Hepatocyte (in vitro differentiated cells): Measurements from ENCODE around the gene STIM1. TPM values are rescaled to one million over a fixed set of nuclear protein-coding genes. Genes with fewer than 3 reads are reported as not detected.

Experiments
- DNase-seq: peaks from one replicate; pipeline ENCODE4 v3.0.0-alpha.2; 2016; ENCODE audit warnings: low spot score
- H2AFZ ChIP-seq: fragments of 200-600 bp; sonication (generic); 2 replicates; pipeline ENCODE4 v1.6.0; 2016; ENCODE audit warnings: antibody characterized with exemption, mild to moderate bottlenecking
- H3K27ac ChIP-seq: fragments of 200-600 bp; sonication (generic); 2 replicates; pipeline ENCODE4 v1.5.1; 2016; ENCODE audit warnings: mild to moderate bottlenecking
- H3K27me3 ChIP-seq: fragments of 200-600 bp; sonication (generic); 2 replicates; pipeline ENCODE4 v1.6.1; 2016
- H3K36me3 ChIP-seq: fragments of 200-600 bp; sonication (generic); replicated peaks from 2 replicates; pipeline ENCODE4 v1.5.1; 2016; ENCODE audit warnings: low read depth; ENCODE audit not compliant: insufficient read depth
- H3K4me1 ChIP-seq: fragments of 200-600 bp; sonication (generic); 2 replicates; pipeline ENCODE4 v1.5.1; 2016; ENCODE audit warnings: mild to moderate bottlenecking, moderate library complexity; ENCODE audit not compliant: insufficient read depth
- H3K4me2 ChIP-seq: fragments of 200-600 bp; sonication (generic); 2 replicates; pipeline ENCODE4 v1.6.0; 2016
- H3K4me3 ChIP-seq: fragments of 200-600 bp; sonication (generic); 2 replicates; pipeline ENCODE4 v1.5.1; 2016; ENCODE audit warnings: mild to moderate bottlenecking
- H3K79me2 ChIP-seq: fragments of 200-600 bp; sonication (generic); 2 replicates; pipeline ENCODE4 v1.6.0; 2017; ENCODE audit warnings: mild to moderate bottlenecking
- H3K9me2 ChIP-seq: fragments of 200-600 bp; sonication (generic); replicated peaks from 2 replicates; pipeline ENCODE4 v1.6.0; 2017; ENCODE audit warnings: mild to moderate bottlenecking; ENCODE audit not compliant: insufficient read depth
- H3K9me3 ChIP-seq: fragments of 200-600 bp; sonication (generic); 2 replicates; pipeline ENCODE4 v1.5.1; 2016; ENCODE audit warnings: low read depth, mild to moderate bottlenecking
- H4K20me1 ChIP-seq: fragments of 200-600 bp; sonication (generic); 2 replicates; pipeline ENCODE4 v1.6.0; 2016; ENCODE audit warnings: mild to moderate bottlenecking; ENCODE audit not compliant: insufficient read depth, poor library complexity, severe bottlenecking
- EZH2 ChIP-seq: fragments of 200-600 bp; sonication (generic); IDR thresholded peaks from 2 replicates; pipeline ENCODE4 v1.6.1; 2016; ENCODE audit warnings: antibody characterized with exemption, mild to moderate bottlenecking, borderline replicate concordance
- EZH2phosphoT487 ChIP-seq: fragments of 200-600 bp; sonication (generic); IDR thresholded peaks from one replicate; pipeline ENCODE4 v1.6.1; 2018; ENCODE audit warnings: antibody characterized with exemption, mild to moderate bottlenecking, low read depth, moderate library complexity; ENCODE audit not compliant: unreplicated experiment, severe bottlenecking
- WGBS: methylation state at CpG from one replicate; pipeline ENCODE4 v1.1.6; 2016; ENCODE audit warnings: low lambda C conversion rate; ENCODE audit errors: missing lambda C conversion rate; 5-methylcytosine and 5-hydroxymethylcytosine counted together
- polyA plus RNA-seq: library from polyadenylated mRNA; unstranded; fragments of >200 nt; fragmentation: Nextera tagmentation; extraction: Ambion mirVana; gene quantifications from 2 replicates; pipeline ENCODE4 v1.2.1, GENCODE V29; 2016
- total RNA-seq: library from RNA; depleted of rRNA; stranded (reverse); fragments of >200 nt; gene quantifications from 2 replicates; pipeline ENCODE4 v1.2.3, GENCODE V29; 2014
- TF ChIP-seq, protein P1 (sequence below): fragments of 200-600 bp; sonication (generic); IDR thresholded peaks from 2 replicates; pipeline ENCODE4 v1.5.1; 2016; ENCODE audit warnings: antibody characterized with exemption, mild to moderate bottlenecking; ENCODE audit not compliant: poor library complexity

Gene STIM1
- total and polyA plus RNA-seq, 2 experiments from 2014 or later, result 18.5 to 19.6 TPM

DNA sequence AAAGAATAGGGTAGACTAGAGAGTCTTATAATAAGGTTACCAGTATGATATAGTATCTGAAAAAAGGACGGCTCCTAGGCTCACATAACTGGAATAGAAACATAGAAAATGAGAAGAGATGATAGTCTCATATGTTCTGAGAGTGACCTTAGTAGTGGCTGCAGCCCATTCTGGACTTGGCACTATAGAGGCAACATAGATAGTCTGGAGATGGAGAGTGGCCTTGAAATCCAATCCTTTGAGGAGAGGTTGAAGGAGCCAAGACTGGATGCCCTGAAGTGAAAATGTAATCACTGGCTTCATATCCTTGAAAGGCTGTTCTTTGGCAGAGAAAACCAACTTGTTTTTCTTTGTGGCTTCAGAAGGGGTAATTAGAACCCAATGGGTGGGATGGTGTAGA lies 81.1 kb downstream of the STIM1 start:
- Histone ChIP-seq H3K27ac (no peak overlapping the region), H3K9me3 (no peaks in the 10 kb centered on the region), H2AFZ (no peak overlapping the region), H3K4me2 (no peak overlapping the region), H3K27me3 (no peaks in the 10 kb centered on the region), H3K9me2 (no peaks in the 10 kb centered on the region), H3K4me3 (no peak overlapping the region), H4K20me1 (no peaks in the 10 kb centered on the region), H3K36me3 (no peaks in the 10 kb centered on the region), H3K4me1 (peaks cover 7% of the 10 kb centered on the region), H3K79me2 (peaks cover 3% of the 10 kb centered on the region)
- no peak for DNase-seq
- WGBS, result 95% methylated on average over 1 of the region's 1 CpG
- TF ChIP-seq EZH2 (no peak), EZH2phosphoT487 (no peak)
- TF ChIP-seq, protein P1, sequence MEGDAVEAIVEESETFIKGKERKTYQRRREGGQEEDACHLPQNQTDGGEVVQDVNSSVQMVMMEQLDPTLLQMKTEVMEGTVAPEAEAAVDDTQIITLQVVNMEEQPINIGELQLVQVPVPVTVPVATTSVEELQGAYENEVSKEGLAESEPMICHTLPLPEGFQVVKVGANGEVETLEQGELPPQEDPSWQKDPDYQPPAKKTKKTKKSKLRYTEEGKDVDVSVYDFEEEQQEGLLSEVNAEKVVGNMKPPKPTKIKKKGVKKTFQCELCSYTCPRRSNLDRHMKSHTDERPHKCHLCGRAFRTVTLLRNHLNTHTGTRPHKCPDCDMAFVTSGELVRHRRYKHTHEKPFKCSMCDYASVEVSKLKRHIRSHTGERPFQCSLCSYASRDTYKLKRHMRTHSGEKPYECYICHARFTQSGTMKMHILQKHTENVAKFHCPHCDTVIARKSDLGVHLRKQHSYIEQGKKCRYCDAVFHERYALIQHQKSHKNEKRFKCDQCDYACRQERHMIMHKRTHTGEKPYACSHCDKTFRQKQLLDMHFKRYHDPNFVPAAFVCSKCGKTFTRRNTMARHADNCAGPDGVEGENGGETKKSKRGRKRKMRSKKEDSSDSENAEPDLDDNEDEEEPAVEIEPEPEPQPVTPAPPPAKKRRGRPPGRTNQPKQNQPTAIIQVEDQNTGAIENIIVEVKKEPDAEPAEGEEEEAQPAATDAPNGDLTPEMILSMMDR, result no peak

DNA sequence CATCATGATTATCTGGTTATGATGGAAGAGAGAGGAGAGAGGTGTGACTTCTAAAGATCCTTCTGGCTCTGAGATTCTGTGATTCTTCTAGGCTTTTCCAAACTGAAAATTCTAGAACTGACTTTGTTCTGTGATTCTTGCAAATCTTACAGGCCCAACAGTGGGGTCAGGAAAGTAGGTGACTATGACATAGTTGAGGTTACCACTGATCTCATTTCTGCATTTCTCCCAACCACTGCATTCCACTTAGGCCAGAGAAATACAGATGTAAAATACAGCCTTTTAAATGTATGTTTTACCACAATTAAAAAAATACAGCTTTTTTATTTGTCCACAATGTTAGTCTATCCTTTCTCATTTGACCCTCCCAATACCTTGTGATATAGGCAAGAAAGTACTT lies 83.7 kb downstream of the STIM1 start:
- H3K36me3 ChIP-seq, result no peaks in the 10 kb centered on the region
- no peak for DNase-seq
- H3K27ac ChIP-seq, result no peak overlapping the region
- TF ChIP-seq, protein P1, result no peak
- no peak for TF ChIP-seq EZH2phosphoT487
- TF ChIP-seq EZH2, result no peak
- peaks cover 3% of the 10 kb centered on the region for H3K79me2 ChIP-seq
- no peak overlapping the region for H3K4me3 ChIP-seq
- no peaks in the 10 kb centered on the region for H4K20me1 ChIP-seq
- H2AFZ ChIP-seq, result no peak overlapping the region
- H3K9me2 ChIP-seq, result no peaks in the 10 kb centered on the region
- no peaks in the 10 kb centered on the region for H3K27me3 ChIP-seq
- H3K4me1 ChIP-seq, result peaks cover 11% of the 10 kb centered on the region
- no peak overlapping the region for H3K4me2 ChIP-seq
- H3K9me3 ChIP-seq, result no peaks in the 10 kb centered on the region

DNA sequence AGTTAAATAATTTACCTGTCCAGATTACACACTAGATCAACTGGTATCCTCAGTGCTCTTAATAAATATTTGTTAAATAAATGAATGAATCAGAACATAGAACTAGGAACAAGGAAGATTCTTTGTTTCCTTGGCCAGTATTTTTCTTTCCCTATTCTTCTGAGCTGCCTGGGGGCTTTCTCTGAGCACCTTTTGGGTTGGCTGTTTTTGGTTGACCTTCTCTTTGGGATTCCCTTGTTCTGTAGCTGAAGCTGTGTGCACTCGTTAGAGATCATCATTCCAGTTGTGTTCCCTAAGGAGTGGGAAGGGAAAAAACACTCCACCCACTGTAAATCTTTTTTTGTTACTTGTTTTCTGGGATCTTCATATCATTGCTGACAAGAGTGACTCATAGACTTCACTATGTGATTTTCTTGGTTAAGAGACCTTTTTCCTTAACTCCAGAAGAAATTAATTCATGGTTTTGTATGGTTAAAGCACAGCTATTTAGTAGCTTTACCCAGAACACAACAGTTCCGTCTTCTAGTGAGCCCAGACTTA lies 84.3 kb downstream of the STIM1 start:
- WGBS, result 85% methylated on average over 2 of the region's 2 CpGs
- H3K9me3 ChIP-seq, result no peaks in the 10 kb centered on the region
- H3K4me3 ChIP-seq, result no peak overlapping the region
- TF ChIP-seq, protein P1, result no peak
- TF ChIP-seq EZH2phosphoT487, result no peak
- no peak for TF ChIP-seq EZH2
- H3K9me2 ChIP-seq, result no peaks in the 10 kb centered on the region
- peaks cover 3% of the 10 kb centered on the region for H3K79me2 ChIP-seq
- H3K4me1 ChIP-seq, result peaks cover 11% of the 10 kb centered on the region
- no peak overlapping the region for H2AFZ ChIP-seq
- no peak overlapping the region for H3K4me2 ChIP-seq
- no peaks in the 10 kb centered on the region for H3K27me3 ChIP-seq
- no peaks in the 10 kb centered on the region for H3K36me3 ChIP-seq
- DNase-seq, result no peak
- H4K20me1 ChIP-seq, result no peaks in the 10 kb centered on the region
- H3K27ac ChIP-seq, result no peak overlapping the region
